Transverse colon (tissue), 4 donors: ENCODE data around the gene DHRS3. TPM values are rescaled to one million over a fixed set of nuclear protein-coding genes. Genes with fewer than 3 reads are reported as not detected.
A peak's percentile ranks its signal among the peaks of the same experiment; 100 is the strongest.
"Not testable (repeated sequence)": the region's sequence is repeated elsewhere in the genome, so short reads cannot be mapped to it uniquely, and the experiment has no call there.

ENCODE experiments used
- DNase-seq: peaks from one replicate; pipeline ENCODE4 v3.0.0-alpha.2; 2019
- H3K27ac ChIP-seq, 4 donors: fragments of 200-600 bp; sonication (generic); 2 replicates each; pipeline ENCODE4 v1.5.1; 2016 to 2018; ENCODE audit warnings: inconsistent platforms in 4 of 4
- H3K27me3 ChIP-seq: fragments of 200-600 bp; sonication (generic); 2 replicates; pipeline ENCODE4 v1.5.1; 2017; ENCODE audit warnings: inconsistent platforms
- H3K36me3 ChIP-seq, 4 donors: fragments of 200-600 bp; sonication (generic); 2 replicates each; pipeline ENCODE4 v1.5.1; 2017 to 2019; ENCODE audit warnings: inconsistent platforms in 4 of 4
- H3K4me1 ChIP-seq, 4 donors: fragments of 200-600 bp; sonication (generic); 2 replicates each; pipeline ENCODE4 v1.5.1; 2017 to 2020; ENCODE audit warnings: inconsistent platforms in 4 of 4
- H3K4me3 ChIP-seq, 4 donors: fragments of 200-600 bp; sonication (generic); 1 replicate in 1 of 4; 2 replicates in 3 of 4; pipeline versions ENCODE4 v1.5.1 to v1.6.1; 2017 to 2019; ENCODE audit warnings: inconsistent platforms in 4 of 4
- H3K9me3 ChIP-seq, 2 donors: fragments of 200-600 bp; sonication (generic); 2 replicates each; pipeline ENCODE4 v1.5.1; 2017 to 2019; ENCODE audit warnings: inconsistent platforms in 2 of 2
- EP300 ChIP-seq: sonication (generic); formaldehyde crosslinking; IDR thresholded peaks from one replicate; pipeline ENCODE4 v1.6.1; 2017; ENCODE audit warnings: antibody characterized with exemption, low read depth
- POLR2A ChIP-seq: fragments of 450-650 bp; IDR thresholded peaks from one replicate; pipeline ENCODE4 v1.6.1; 2016; ENCODE audit warnings: antibody characterized with exemption, mild to moderate bottlenecking, moderate library complexity
- POLR2AphosphoS5 ChIP-seq, 3 donors: sonication (generic); formaldehyde crosslinking; IDR thresholded peaks; one replicate each; pipeline ENCODE4 v1.6.1; 2016; ENCODE audit warnings: antibody characterized with exemption in 3 of 3
- WGBS, 2 donors: methylation state at CpG; one replicate each; pipeline ENCODE4 v1.1.5; 2018; ENCODE audit warnings: low coverage in 1 of 2; 5-methylcytosine and 5-hydroxymethylcytosine counted together
- in situ Hi-C, 4 donors: fragments of 200-750 bp; cut with MboI; loops; one replicate each; pipeline versions ENCODE4 v1.15.0 to v1.15.1; 2017; ENCODE audit warnings: low sequenced_read_pairs in 3 of 4, low pct_ligation_motif_present in 1 of 4, low pct_unique_long_range_greater_than_20kb in 1 of 4
- intact Hi-C: fragments of 100-400 bp; cut with DNase I; formaldehyde crosslinking; loops from one replicate; pipeline ENCODE4 v1.15.1; 2023; ENCODE audit warnings: low total_unique reads
- total RNA-seq, 4 donors: library from RNA; depleted of rRNA; stranded (reverse); fragments of >200 nt; gene quantifications; one replicate each; pipeline ENCODE4 v1.1.0, GENCODE V29; 2016
- TF ChIP-seq, protein P1 (sequence below), 5 experiments: fragments of 200-600 bp in 3 of 5; fragments of 450-650 bp in 2 of 5; sonication (generic) in 3 of 5; IDR thresholded peaks; 1 replicate in 2 of 5; 2 replicates in 3 of 5; pipeline ENCODE4 v1.5.1; 2016 to 2017; ENCODE audit warnings: antibody characterized with exemption in 5 of 5, inconsistent platforms in 3 of 5, mild to moderate bottlenecking in 2 of 5, moderate library complexity in 1 of 5

DHRS3 gene
- total RNA-seq, 4 donors from 2014 or later, result 55.3 to 122 (median 103) TPM

GRCh38 chr1:12525311-12526181 is 92.5 kb downstream of the DHRS3 start:
- in situ Hi-C loops (no loop called here), intact Hi-C loops (no loop called here)
- Histone ChIP-seq H3K4me1 (peaks cover 7 to 43% (median 31%) of the 10 kb centered on the region in 4 donors), H3K27ac (peak overlapping the region; percentile 2 to 56 (median 50)), H3K27me3 (no peaks in the 10 kb centered on the region), H3K4me3 (no peak overlapping the region), H3K36me3 (no peaks in the 10 kb centered on the region), H3K9me3 (no peaks in the 10 kb centered on the region)
- 79 to 83% methylated on average over 3 to 13 of the region's 13 CpGs for WGBS, 2 donors
- DNase-seq, result peak; percentile 72
- TF ChIP-seq POLR2A (no peak), EP300 (no peak), POLR2AphosphoS5 (IDR thresholded peaks at IDR 0.05) (peak in 2 of 3 donors; percentile 19 to 37)
- TF ChIP-seq, protein P1, sequence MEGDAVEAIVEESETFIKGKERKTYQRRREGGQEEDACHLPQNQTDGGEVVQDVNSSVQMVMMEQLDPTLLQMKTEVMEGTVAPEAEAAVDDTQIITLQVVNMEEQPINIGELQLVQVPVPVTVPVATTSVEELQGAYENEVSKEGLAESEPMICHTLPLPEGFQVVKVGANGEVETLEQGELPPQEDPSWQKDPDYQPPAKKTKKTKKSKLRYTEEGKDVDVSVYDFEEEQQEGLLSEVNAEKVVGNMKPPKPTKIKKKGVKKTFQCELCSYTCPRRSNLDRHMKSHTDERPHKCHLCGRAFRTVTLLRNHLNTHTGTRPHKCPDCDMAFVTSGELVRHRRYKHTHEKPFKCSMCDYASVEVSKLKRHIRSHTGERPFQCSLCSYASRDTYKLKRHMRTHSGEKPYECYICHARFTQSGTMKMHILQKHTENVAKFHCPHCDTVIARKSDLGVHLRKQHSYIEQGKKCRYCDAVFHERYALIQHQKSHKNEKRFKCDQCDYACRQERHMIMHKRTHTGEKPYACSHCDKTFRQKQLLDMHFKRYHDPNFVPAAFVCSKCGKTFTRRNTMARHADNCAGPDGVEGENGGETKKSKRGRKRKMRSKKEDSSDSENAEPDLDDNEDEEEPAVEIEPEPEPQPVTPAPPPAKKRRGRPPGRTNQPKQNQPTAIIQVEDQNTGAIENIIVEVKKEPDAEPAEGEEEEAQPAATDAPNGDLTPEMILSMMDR (IDR thresholded peaks at IDR 0.05), result no peak

DNA sequence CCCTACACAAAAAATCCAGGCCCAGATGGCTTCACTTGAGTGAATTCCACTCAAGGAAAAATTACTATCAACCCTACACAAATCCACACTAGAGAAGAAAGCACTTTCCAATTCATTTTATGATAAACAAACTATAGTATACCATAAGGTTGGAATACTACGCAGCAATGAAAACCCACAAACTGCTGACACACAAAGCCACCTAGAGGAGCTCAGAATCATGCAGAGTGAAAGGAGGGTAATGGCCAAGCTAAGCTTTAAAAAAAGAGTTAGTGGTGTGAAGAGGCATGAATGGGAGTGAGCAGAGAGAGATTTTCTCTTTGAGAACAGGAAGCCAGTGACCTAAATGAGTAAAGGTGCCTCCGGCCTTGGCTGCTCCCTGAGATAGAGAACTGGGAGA is 93.7 kb downstream of the DHRS3 start:
- no peak for DNase-seq
- H3K9me3 ChIP-seq, result no peaks in the 10 kb centered on the region
- no peak for TF ChIP-seq POLR2AphosphoS5 (IDR thresholded peaks at IDR 0.05)
- TF ChIP-seq, protein P1 (IDR thresholded peaks at IDR 0.05), result no peak
- no peak for TF ChIP-seq POLR2A
- TF ChIP-seq EP300, result no peak
- H3K4me1 ChIP-seq, result peaks cover 9 to 35% (median 31%) of the 10 kb centered on the region in 4 donors
- H3K27me3 ChIP-seq, result no peaks in the 10 kb centered on the region
- WGBS, 2 donors, result 90 to 92% methylated on average over 2 of the region's 2 CpGs
- intact Hi-C loops, result no loop called here
- in situ Hi-C loops, result no loop called here
- H3K4me3 ChIP-seq, result no peak overlapping the region
- H3K36me3 ChIP-seq, result no peaks in the 10 kb centered on the region
- no peak overlapping the region for H3K27ac ChIP-seq

DNA sequence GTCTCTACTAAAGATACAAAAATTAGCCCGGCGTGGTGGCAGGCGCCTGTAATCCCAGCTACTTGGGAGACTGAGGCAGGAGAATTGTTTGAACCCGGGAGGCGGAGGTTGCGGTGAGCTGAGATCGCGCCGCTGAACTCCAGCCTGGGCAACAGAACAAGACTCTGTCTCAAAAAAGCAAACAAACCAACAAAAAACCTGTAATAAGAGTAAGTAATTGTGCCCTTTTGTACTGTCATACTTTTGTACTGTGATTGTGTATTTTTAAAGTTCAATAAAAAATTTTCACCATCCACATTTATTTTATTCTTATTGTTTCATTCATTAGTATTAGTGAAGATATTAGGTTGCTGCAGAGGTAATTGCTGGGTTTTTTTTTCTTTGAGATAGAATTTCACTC is 95.2 kb downstream of the DHRS3 start:
- intact Hi-C loops, in situ Hi-C loops, H3K36me3 ChIP-seq, H3K4me3 ChIP-seq, H3K27me3 ChIP-seq, H3K9me3 ChIP-seq, H3K27ac ChIP-seq: not testable (repeated sequence)
- DNase-seq, result peak; percentile 2
- H3K4me1 ChIP-seq, result peaks cover 12 to 32% (median 28%) of the 10 kb centered on the region in 4 donors
- 94 to 100% methylated on average over 9 of the region's 9 CpGs for WGBS, 2 donors

DNA sequence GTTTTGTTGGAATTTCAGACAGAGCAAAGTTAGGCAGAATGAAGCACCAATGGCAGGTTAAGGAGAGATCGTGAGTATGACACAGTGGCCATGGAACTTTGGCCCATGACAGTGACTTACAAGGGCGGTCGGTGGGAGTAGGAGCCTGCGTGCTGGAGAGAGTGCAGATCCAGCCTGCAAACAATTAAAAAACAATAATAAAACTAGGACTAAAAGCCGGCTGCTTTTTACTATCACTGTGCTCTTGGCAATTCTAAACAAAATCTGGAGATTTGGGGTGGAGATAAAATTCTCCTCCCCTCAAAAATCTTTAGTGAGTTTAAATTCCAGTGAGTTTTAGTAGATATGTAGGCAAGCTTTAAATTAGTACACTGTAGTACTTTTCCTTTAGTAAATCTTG is 96.9 kb downstream of the DHRS3 start:
- Histone ChIP-seq H3K4me1 (peaks cover 9 to 24% (median 23%) of the 10 kb centered on the region in 4 donors), H3K36me3 (no peaks in the 10 kb centered on the region), H3K4me3 (no peak overlapping the region), H3K9me3 (no peaks in the 10 kb centered on the region), H3K27ac (no peak overlapping the region), H3K27me3 (no peaks in the 10 kb centered on the region)
- DNase-seq, result no peak
- WGBS, 2 donors, result 75 to 76% methylated on average over 5 of the region's 5 CpGs
- intact Hi-C loops (no loop called here), in situ Hi-C loops (no loop called here)
- TF ChIP-seq POLR2AphosphoS5 (IDR thresholded peaks at IDR 0.05) (no peak), POLR2A (no peak), EP300 (no peak)
- TF ChIP-seq, protein P1 (IDR thresholded peaks at IDR 0.05), result no peak
